Left ventricle myocardium superior (tissue), 1 donor: ENCODE measurements around the gene ELP4. TPM values are rescaled to one million over a fixed set of nuclear protein-coding genes. Genes with fewer than 3 reads are reported as not detected.
"Not testable (repeated sequence)": the region's sequence is repeated elsewhere in the genome, so short reads cannot be mapped to it uniquely, and the experiment has no call there.

ENCODE experiments used
- ATAC-seq: fragments of 200-7000 bp; cut with Tn5 transposase; one replicate; pipeline ENCODE4 v1.9.1; 2020; ENCODE audit warnings: mild to moderate bottlenecking, moderate library complexity
- DNase-seq: peaks from one replicate; pipeline ENCODE4 v3.0.0-alpha.2; 2020
- intact Hi-C: fragments of 100-400 bp; cut with micrococcal nuclease; formaldehyde crosslinking; loops from one replicate; pipeline ENCODE4 v1.11.0; 2022
- total RNA-seq: library from RNA; stranded (reverse); fragmentation: NEBNext Ultra II Directional; extraction: Animal tissue kit (Norgen Biotek cat#: 25700); gene quantifications from one replicate; pipeline ENCODE4 v1.2.1, GENCODE V29; 2021
- donor health status: DM: no; HTN: yes; CAD: no; lungs with severe emphysema.

Gene ELP4
- total RNA-seq, 1 donor from 2014 or later, result 15.6 TPM

DNA sequence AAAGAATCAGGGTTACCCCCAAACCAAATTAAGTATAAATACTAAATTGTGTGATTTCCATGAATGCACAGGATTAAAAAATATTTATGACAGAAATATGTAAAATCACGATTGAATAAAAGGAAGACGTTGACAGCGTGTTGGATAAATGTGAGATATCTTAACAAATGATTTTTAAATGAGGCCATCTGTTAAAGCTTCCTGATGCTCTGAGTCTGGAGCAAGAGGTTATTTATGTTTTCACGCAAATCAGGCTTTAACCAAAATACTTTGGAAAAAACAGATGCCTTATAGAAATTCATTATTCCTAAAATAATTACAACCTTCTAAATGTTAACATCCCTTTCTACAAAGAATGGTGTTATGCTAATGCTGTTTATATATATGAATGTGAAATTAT lies 178.3 kb downstream of the ELP4 start:
- no peak for DNase-seq
- intact Hi-C loops, result no loop called here
- ATAC-seq, result no peak

DNA sequence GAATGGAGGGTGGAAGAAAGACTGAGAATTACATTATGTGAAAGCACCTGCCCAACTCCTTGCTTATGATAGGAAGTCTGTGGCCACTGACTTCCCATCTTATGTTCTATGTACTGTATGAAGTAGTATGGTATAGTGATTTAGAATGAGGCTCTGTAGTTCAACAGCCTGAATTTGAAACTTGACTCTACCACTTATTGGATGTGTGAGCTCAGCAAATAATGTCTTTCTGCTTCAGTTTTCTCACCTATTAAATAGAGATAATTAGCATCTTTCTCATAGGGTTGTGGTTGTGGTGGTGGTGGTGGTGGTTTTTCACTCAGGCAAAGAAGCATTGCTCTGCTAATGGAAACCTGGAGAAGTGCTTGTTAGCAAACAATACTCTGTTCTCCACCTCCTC lies 180.0 kb downstream of the ELP4 start:
- intact Hi-C loops, result no loop called here
- ATAC-seq (no peak), DNase-seq (no peak)

GRCh38 chr11:31690041-31690440 lies 180.5 kb downstream of the ELP4 start:
- ATAC-seq, result no peak
- intact Hi-C loops, result no loop called here

DNA sequence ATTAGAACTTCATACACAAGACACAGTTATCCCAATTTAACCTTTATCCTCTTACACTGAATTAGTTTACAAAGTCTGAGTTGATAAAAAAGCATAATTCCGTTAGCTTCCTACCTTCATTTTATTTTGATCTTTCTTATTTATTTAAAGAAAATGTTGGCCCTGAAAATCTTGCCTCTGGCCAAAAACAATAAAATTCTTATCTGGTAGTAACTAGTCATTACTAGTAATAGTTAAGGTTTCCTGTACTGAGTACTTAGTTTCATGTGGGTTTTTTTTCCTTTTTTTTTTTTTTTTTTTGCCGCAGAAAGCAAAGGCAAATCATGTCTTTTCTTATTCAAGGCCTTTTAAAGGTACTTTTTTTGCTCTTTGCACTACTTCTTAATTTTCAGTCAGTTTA lies 180.9 kb downstream of the ELP4 start:
- intact Hi-C loops, result no loop called here
- DNase-seq (no peak), ATAC-seq (no peak)

More at GRCh38 chr11:31690041-31690440, 180.5 kb downstream of the ELP4 start:
- DNase-seq, result no peak

DNA sequence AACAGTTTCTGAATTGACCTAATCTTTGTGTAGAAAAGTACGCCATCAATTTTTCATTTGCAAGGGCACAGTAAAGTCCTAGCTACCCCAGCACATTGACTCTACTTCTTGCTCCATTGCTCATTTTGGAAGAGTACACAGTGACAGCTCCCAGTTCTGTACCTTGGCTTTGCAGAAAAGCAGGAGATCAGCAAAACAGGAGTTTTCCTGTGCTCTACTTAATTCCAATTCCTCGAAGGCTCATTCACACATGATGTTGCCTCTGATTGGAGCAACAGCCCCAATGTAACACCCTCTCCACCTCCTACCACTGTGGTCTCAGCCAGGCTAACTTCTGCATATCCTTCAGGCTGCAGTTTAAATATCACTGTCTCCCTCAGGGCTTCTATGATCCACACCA lies 182.9 kb downstream of the ELP4 start:
- DNase-seq (no peak), ATAC-seq (no peak)
- intact Hi-C loops, result no loop called here

GRCh38 chr11:31697049-31697448 lies 187.5 kb downstream of the ELP4 start:
- DNase-seq, intact Hi-C loops, ATAC-seq: not testable (repeated sequence)

- intact Hi-C loops, result no loop called here
Measured at GRCh38 chr11:31699066-31699465, 189.5 kb downstream of the ELP4 start.

GRCh38 chr11:31702966-31703365 lies 193.4 kb downstream of the ELP4 start:
- DNase-seq (no peak), ATAC-seq (no peak)
- intact Hi-C loops, result no loop called here

More at GRCh38 chr11:31699066-31699465, 189.5 kb downstream of the ELP4 start:
- no peak for ATAC-seq
- DNase-seq, result no peak

DNA sequence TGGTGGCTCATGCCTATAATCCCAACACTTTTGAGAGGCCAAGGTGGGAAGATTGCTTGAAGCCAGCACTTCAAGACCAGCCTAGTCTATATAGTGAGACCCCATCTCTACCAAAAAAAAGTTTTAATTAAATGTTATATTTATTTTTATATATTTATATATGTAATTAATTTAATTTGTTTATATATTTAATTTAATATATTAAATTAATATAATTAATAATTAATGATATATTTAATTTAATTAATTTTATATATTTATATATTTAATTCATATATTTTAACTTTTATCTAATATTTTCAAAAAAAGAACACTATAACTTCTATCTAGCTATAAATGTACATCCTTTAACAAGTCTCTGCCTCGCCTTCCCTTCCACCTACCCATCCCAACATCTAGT lies 196.8 kb downstream of the ELP4 start:
- no peak for ATAC-seq
- intact Hi-C loops, result no loop called here
- DNase-seq, result no peak

GRCh38 chr11:31711137-31711536 lies 201.6 kb downstream of the ELP4 start:
- no peak for DNase-seq
- intact Hi-C loops, result no loop called here
- no peak for ATAC-seq

DNA sequence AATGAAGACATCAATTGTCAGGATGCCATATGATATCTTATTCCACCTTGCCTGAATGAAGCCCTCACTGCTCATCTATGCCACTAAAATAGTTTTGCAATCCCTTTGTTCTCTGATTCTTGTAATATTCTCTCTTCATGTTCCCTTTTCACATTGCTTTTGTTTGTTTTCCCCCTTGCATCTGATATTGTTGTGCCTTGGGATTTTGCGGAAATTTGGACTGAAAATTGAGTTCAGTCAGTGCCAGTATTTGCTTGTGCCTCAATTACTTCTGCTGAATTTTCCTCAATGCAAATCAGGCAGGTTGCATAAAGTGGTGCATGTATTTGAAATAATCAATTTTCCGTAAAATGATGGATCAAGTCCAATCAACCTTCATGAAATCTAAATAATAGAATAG lies 203.3 kb downstream of the ELP4 start:
- DNase-seq, result no peak
- no peak for ATAC-seq
- intact Hi-C loops, result no loop called here

DNA sequence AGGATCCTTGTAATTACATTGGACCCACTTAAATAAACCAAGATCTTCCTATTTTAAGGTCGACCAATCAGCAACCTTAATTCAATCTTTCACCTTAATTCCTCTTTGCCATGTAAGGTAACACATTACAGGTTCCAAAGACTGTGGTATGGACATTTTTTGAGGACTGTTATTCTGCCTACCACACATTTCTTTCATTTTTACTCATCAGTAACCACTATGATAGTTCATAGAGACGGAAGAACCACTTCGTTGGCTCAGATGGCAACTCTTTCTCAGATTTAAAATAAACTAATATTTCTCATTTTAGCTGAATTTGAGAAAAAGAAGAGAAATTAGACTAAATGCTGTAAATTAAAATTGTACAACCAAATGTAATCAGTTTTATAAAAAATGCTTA lies 205.3 kb downstream of the ELP4 start:
- DNase-seq (no peak), ATAC-seq (no peak)
- intact Hi-C loops, result no loop called here

GRCh38 chr11:31720225-31720624 lies 210.7 kb downstream of the ELP4 start:
- ATAC-seq (no peak), DNase-seq (no peak)
- intact Hi-C loops, result no loop called here

GRCh38 chr11:31720671-31721365 lies 211.3 kb downstream of the ELP4 start:
- DNase-seq (no peak), ATAC-seq (no peak)
- intact Hi-C loops, result no loop called here

GRCh38 chr11:31722754-31723153 lies 213.2 kb downstream of the ELP4 start:
- intact Hi-C loops, result no loop called here
- ATAC-seq, result no peak
- DNase-seq, result no peak

GRCh38 chr11:31725176-31725575 lies 215.6 kb downstream of the ELP4 start:
- DNase-seq (no peak), ATAC-seq (no peak)
- intact Hi-C loops, result no loop called here

GRCh38 chr11:31728432-31728831 lies 218.9 kb downstream of the ELP4 start:
- DNase-seq (no peak), ATAC-seq (no peak)
- intact Hi-C loops, result no loop called here

DNA sequence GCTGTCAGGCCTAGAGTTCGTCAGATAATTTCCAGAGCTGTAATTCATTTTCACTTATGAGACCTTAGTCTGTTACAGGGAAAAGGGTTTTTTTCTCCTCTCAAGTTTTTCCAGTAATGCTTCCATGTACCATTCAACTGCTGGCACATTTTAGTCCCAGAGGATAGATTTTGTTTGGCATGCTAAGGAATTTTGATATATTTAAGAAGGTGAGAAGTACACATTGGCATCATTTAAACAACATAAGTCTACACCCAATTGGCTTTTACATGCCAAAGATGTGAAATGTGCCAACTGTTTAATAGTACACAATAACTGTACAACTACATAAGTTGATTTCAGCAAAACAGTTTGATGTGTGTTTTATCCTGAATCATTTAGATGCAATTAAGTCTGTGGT lies 230.6 kb downstream of the ELP4 start:
- ATAC-seq (no peak), DNase-seq (no peak)
- intact Hi-C loops, result no loop called here

DNA sequence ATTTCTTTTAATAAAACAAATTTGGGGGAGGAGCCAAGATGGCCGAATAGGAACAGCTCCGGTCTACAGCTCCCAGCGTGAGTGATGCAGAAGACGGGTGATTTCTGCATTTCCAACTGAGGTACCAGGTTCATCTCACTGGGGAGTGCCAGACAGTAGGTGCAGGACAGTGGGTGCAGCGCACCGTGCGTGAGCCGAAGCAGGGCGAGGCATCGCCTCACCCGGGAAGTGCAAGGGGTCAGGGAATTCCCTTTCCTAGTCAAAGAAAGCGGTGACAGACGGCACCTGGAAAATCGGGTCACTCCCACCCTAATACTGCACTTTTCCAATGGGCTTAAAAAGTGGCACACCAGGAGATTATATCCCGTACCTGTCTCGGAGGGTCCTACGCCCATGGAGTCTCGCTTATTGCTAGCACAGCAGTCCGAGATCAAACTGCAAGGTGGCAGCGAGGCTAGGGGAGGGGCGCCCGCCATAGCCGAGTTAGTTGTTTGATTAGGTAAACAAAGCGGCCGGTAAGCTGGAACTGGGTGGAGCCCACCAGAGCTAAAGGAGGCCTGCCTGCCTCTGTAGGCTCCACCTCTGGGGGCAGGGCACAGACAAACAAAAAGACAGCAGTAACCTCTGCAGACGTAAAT lies 231.3 kb downstream of the ELP4 start:
- ATAC-seq, DNase-seq, intact Hi-C loops: not testable (repeated sequence)

DNA sequence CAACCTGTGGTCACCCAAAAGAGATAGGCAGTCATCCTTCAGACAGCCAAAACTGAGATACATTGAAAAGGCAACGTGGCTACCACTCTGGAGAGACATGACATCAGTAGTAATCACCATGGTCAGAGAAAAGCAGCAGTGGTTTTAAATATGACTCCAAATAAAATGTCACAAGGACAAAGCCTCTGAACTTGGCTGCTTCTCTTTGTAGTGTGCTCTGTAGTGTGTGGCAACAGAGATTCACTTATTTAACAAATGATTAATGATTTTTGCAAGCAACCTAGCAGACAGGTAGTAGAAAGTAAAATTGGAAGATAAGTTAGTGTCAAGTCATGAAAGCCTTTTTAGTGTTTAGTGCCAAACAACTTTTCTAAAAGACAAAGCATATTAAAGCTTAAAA lies 238.0 kb downstream of the ELP4 start:
- intact Hi-C loops, result no loop called here
- DNase-seq, result no peak
- no peak for ATAC-seq

DNA sequence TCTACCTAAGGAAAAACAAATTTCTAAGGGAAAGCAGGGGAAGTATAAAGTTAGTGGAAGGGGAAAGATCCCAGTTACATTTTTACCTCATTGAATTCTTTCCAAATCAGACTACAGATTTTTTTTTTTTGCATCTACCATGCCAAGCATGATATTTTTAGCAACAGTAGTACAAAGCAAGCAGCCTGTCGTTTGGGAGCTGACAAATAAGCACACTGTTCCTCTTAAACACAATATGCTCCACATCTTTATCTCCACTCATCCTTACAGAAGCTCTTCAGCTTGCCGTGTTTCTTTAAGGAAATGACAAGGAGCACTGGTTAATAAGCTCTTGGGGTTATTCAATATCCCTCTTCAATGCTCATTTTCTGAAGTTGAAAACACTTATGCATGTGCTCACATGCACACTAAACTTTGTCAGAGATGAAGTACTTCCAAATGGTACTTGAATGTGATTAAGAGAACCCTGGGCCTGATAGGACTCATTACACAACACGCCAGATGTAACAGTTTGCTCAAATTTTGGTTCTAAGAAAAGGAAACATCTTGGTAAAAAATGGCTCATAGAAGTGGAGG lies 247.8 kb downstream of the ELP4 start:
- intact Hi-C loops, result no loop called here
- peak; percentile 72 for ATAC-seq
- DNase-seq, result no peak
